ENCODE results near the gene CTDSPL.
"Not testable (repeated sequence)": the region's sequence is repeated elsewhere in the genome, so short reads cannot be mapped to it uniquely, and the experiment has no call there.

The CTDSPL gene, protein sequence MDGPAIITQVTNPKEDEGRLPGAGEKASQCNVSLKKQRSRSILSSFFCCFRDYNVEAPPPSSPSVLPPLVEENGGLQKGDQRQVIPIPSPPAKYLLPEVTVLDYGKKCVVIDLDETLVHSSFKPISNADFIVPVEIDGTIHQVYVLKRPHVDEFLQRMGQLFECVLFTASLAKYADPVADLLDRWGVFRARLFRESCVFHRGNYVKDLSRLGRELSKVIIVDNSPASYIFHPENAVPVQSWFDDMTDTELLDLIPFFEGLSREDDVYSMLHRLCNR

GRCh38 chr3:37861620-37862041, at the start of gene CTDSPL:
TSS of gene CTDSPL (plus strand) at chr3:37861880. CDS start at chr3:37862200, 320 bp downstream.
- no peak for DNase-seq (ENCODE audit: low read depth)

GRCh38 chr3:37812499-37812896, 49.2 kb upstream of the CTDSPL start:
- DNase-seq (ENCODE audit: low read depth), result no peak

GRCh38 chr3:37813403-37813802, 48.3 kb upstream of the CTDSPL start:
- DNase-seq (ENCODE audit: low read depth), result no peak

- no peak for DNase-seq (ENCODE audit: low read depth)
Observed at GRCh38 chr3:37814547-37814946, 47.1 kb upstream of the CTDSPL start.

- not testable (repeated sequence) for DNase-seq (ENCODE audit: low read depth)
Observed at GRCh38 chr3:37815156-37815555, 46.5 kb upstream of the CTDSPL start.

DNA sequence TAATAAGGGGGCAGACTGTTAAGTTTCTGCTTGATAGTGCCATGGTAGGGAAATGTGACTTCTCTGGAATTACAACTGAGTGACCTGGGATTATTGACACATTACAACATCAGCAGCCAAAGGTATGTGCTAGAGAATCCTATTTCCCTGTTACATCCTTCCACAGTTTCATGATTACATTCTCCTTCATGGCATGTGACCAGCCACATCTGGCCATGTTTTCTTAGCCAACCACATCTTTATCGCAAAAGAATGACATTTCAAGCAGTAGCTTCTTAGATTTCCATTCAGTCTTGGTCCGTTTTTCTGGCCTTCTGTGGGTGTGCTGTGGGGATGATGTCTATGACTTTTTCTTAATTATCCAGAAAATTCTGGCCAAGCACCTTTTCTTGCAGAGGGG, 45.4 kb upstream of the CTDSPL start:
- no peak for DNase-seq (ENCODE audit: low read depth)

DNA sequence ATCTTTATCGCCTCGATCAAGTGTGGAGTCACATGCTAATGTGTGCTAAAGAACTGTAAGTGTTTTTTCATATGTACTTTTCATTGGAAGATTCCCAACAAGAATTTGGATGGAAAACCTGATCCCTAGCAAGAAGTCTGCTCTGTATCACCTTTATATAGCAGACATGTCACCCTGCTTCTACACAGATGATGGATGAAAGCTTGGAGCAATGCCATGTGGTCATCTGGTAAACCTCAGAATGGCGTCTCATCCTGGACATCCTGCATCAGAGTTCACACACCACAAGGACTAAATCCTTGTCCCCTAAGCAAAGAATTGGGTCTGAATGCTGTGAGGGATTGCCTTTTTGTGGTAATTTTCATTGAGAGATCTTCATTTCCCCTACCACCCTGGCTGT, 42.1 kb upstream of the CTDSPL start:
- DNase-seq (ENCODE audit: low read depth), result no peak

GRCh38 chr3:37820286-37820685, 41.4 kb upstream of the CTDSPL start:
- DNase-seq (ENCODE audit: low read depth), result no peak

GRCh38 chr3:37823189-37823588, 38.5 kb upstream of the CTDSPL start:
- no peak for DNase-seq (ENCODE audit: low read depth)

- no peak for DNase-seq (ENCODE audit: low read depth)
Observed at GRCh38 chr3:37824090-37824953, 37.4 kb upstream of the CTDSPL start.

GRCh38 chr3:37824954-37825328, 36.7 kb upstream of the CTDSPL start:
- DNase-seq (ENCODE audit: low read depth), result no peak

DNA sequence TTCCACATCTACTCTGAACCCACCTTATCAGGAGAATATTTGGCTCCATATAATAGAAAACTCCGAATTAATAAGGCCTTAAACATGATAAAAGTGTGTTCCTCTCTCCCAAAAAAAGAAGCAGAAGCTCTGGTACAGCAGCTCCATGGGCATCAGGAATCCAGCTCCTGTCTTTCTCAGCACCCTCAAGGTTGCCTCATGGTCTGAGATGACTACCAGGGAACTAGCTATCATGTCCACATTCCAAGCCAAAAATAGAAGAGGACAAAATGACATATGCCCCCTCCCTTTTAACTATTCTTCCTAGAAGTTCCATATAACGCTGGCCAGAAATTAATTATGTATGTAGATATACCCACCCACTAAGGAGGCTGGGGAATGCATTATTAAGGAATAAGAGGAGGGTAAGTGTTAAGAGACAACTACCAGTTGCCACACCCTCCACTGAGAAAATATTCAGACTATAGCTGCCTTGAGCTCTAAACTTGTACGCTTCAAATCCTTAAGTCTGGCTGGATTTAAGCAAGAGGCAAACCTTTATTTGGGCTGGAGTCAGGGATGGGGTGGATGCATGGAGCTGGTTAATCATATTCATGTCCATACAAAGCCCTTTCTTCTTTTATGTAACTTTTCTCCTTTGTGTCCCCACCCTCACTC, 35.8 kb upstream of the CTDSPL start:
- DNase-seq (ENCODE audit: low read depth), result no peak

- DNase-seq (ENCODE audit: low read depth), result no peak
Observed at GRCh38 chr3:37826502-37826901, 35.2 kb upstream of the CTDSPL start.

DNA sequence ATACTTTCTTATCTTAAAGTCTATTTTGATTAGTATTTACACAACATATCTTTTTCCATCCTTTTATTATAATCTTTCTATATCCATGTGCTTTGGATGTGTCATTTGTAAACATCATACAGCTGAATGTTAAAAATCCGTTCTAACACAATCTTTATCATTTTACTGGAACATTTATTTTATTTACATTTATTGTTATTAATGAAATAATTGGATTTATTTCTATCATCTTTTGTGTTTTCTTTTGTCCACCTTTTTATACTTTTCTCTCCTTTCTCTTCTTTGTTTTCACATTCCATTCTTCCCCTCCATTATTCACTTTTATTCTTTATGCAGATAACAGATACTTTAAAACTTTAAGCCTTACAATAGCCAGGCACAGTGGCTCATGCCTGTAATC, 34.7 kb upstream of the CTDSPL start:
- no peak for DNase-seq (ENCODE audit: low read depth)

DNA sequence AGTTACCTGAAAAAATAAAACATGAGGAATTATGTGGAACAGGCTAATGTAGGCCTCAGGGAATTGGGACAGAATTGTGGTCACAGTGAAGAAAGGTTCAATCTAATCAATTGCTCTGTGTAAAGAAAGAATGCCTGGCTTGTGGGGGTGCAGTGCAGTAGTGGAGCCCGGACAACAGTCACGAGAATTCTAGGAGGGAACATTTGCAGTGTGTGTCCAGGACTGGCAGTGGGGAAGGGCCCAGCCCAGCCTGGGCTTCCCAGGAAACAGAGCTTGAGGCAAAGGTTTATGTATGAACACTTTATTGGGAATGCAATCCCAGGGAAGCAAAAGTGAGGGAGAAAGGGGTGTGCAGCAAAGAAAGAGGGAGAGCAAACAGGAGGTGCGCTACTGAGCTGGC, 29.2 kb upstream of the CTDSPL start:
- DNase-seq (ENCODE audit: low read depth), result no peak

- no peak for DNase-seq (ENCODE audit: low read depth)
Observed at GRCh38 chr3:37833302-37834186, 28.1 kb upstream of the CTDSPL start.

GRCh38 chr3:37836589-37836988, 25.1 kb upstream of the CTDSPL start:
- DNase-seq (ENCODE audit: low read depth), result no peak

DNA sequence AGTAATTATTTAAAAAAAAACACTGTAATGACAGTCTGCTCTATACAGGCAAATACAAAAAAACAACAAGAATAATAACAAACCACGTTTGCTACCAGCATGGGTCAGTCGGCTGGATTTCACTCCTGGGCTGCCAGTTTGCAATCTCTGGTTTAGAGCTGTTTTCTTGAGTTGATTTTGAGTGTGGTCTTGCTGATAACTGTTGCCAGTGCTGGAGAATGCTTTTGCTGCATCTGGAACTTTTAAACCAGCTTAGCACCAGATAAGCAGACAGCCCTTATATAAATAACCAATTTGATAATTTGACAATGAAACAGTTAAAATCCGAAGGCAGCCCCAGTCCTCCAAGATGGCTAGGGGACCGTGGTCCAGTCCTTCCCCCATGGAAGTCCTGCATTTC, 14.0 kb upstream of the CTDSPL start:
- no peak for DNase-seq (ENCODE audit: low read depth)

DNA sequence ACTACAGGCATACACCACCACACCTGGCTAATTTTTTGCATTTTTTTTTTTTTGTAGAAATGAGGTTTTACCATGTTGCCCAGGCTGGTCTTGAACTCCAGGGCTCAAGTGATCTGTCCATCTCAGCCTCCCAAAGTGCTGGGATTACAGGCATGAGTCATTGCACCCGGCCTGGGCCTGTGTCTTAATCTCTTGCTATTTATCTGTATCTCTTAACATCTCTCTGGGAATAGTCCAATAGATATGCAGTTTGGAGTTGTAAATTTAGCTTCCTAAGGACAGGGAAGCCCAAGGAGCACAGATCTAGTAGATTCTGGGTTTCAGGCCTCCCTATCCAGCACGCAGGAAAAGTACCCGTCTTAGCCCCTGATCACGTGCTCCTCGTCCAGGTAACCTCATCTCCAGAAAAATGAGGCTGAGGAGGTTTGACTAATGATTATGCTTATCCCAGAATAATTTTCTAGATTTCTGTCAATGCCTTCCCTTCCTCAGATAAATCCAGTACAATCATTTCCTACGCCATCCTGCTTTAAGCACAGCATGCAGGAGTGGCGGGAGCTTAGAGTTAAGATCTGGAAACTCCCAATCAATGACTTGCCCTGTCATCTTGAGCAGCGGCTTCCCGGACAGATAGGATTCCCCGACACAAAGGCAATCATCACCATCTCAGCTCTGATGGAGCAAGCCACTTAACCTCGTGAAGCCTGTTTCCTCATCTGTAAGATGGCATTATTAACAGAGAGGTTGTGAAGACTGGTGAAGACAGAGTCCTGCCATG, 12.3 kb upstream of the CTDSPL start:
- no peak for DNase-seq (ENCODE audit: low read depth)

GRCh38 chr3:37852097-37852496, 9.6 kb upstream of the CTDSPL start:
- DNase-seq (ENCODE audit: low read depth), result no peak

GRCh38 chr3:37852771-37853170, 8.9 kb upstream of the CTDSPL start:
- DNase-seq (ENCODE audit: low read depth), result no peak

Measured in activated T-helper 9 cell treated with anti-CD3 and anti-CD28 coated beads, Interleukin-2, amount 50 U/mL, for 16 hours (primary cell).